Liver (tissue), 4 donors: ENCODE data around the gene SRP14. TPM values are rescaled to one million over a fixed set of nuclear protein-coding genes. Genes with fewer than 3 reads are reported as not detected.

Experiments used
- polyA plus RNA-seq, 2 donors: library from polyadenylated mRNA; stranded (reverse) in 1 of 2; unstranded in 1 of 2; fragments of 200-250 nt in 1 of 2; fragments of >200 nt in 1 of 2; fragmentation: Nextera tagmentation in 1 of 2; extraction: Ambion mirVana in 1 of 2; gene quantifications; one replicate each; pipeline versions ENCODE4 v1.2.1 to v1.2.3, GENCODE V29; 2013 to 2015
- total RNA-seq, 2 donors: library from RNA; depleted of rRNA; stranded (reverse); fragments of >200 nt; gene quantifications; one replicate each; pipeline ENCODE4 v1.2.3, GENCODE V29; 2014
- donor health status: healthy.
- donor health status: healthy.
- donor health status: healthy.

SRP14 gene
- total and polyA plus RNA-seq, 4 donors = 67.2 to 357 (median 116) TPM

Other genes starting within 250 kb of the SRP14 start
- 1 to 10 TPM; 1.3 to 1.7 TPM for gene GPR176, start 118.9 kb downstream of the SRP14 start, total RNA-seq
- 1 to 10 TPM in 1 of 2 donors, under 1 TPM in 1; 0.44 to 1.5 TPM for gene GPR176, start 118.9 kb downstream of the SRP14 start, polyA plus RNA-seq
- gene EIF2AK4, start 105.1 kb downstream of the SRP14 start, total RNA-seq = 10 to 100 TPM; 24.9 to 25.7 TPM
- 10 to 100 TPM; 15.5 to 33.3 TPM for gene EIF2AK4, start 105.1 kb downstream of the SRP14 start, polyA plus RNA-seq
- 10 to 100 TPM in 1 of 2 donors, 1 to 10 TPM in 1; 6.6 to 10.2 TPM for gene BMF, start 69.7 kb upstream of the SRP14 start, total RNA-seq
- gene BMF, start 69.7 kb upstream of the SRP14 start, polyA plus RNA-seq = 1 to 10 TPM in 1 of 2 donors, under 1 TPM in 1; 0.63 to 1.4 TPM
- 10 to 100 TPM in 1 of 2 donors, under 1 TPM in 1; 0.08 to 31.1 TPM for gene BUB1B, start 121.9 kb upstream of the SRP14 start, total RNA-seq
- 1 to 10 TPM in 1 of 2 donors, under 1 TPM in 1; 0.63 to 1.0 TPM for gene BUB1B, start 121.9 kb upstream of the SRP14 start, polyA plus RNA-seq
- under 1 TPM; 0.05 to 0.08 TPM for gene PAK6, start 199.9 kb upstream of the SRP14 start, total RNA-seq
- under 1 TPM; 0.13 to 0.17 TPM for gene PAK6, start 199.9 kb upstream of the SRP14 start, polyA plus RNA-seq
- not detected for gene ANKRD63, start 243.9 kb upstream of the SRP14 start, total RNA-seq
- not detected for gene ANKRD63, start 243.9 kb upstream of the SRP14 start, polyA plus RNA-seq